Measurements from ENCODE around the gene AKAP1.

The AKAP1 gene

GRCh38 chr17:57138030-57138911, 53.2 kb downstream of the AKAP1 start:
- 82 to 84% methylated on average over 17 of the region's 17 CpGs for WGBS, 2 experiments
- Histone ChIP-seq H3K36me3 (ENCODE audit: control insufficient read depth, insufficient read depth, low read length) (no peaks in the 10 kb centered on the region), H3K4me3 (ENCODE audit: insufficient read depth, low read depth, low read length) (no peak overlapping the region), H3K4me1 (ENCODE audit: control insufficient read depth, insufficient read depth, low read length) (peaks cover 6% of the 10 kb centered on the region), H3K9me3 (ENCODE audit: control insufficient read depth, low read length) (no peaks in the 10 kb centered on the region), H3K27me3 (ENCODE audit: control insufficient read depth, insufficient read depth, low read length, poor library complexity, severe bottlenecking) (no peaks in the 10 kb centered on the region), H3K27ac (ENCODE audit: insufficient read depth, low read depth, low read length, poor library complexity, severe bottlenecking) (no peak overlapping the region)

- peaks cover 6% of the 10 kb centered on the region for H3K4me1 ChIP-seq (ENCODE audit: control insufficient read depth, insufficient read depth, low read length)
- no peak overlapping the region for H3K27ac ChIP-seq (ENCODE audit: insufficient read depth, low read depth, low read length, poor library complexity, severe bottlenecking)
- no peaks in the 10 kb centered on the region for H3K27me3 ChIP-seq (ENCODE audit: control insufficient read depth, insufficient read depth, low read length, poor library complexity, severe bottlenecking)
- no peaks in the 10 kb centered on the region for H3K9me3 ChIP-seq (ENCODE audit: control insufficient read depth, low read length)
- H3K36me3 ChIP-seq (ENCODE audit: control insufficient read depth, insufficient read depth, low read length), result no peaks in the 10 kb centered on the region
- H3K4me3 ChIP-seq (ENCODE audit: insufficient read depth, low read depth, low read length), result no peak overlapping the region
- 93% methylated on average over 6 of the region's 6 CpGs for WGBS, 2 experiments
These were observed 54.0 kb downstream of the AKAP1 start for GRCh38 chr17:57138956-57139576.

- Histone ChIP-seq H3K4me3 (ENCODE audit: insufficient read depth, low read depth, low read length) (no peak overlapping the region), H3K9me3 (ENCODE audit: control insufficient read depth, low read length) (no peaks in the 10 kb centered on the region), H3K27me3 (ENCODE audit: control insufficient read depth, insufficient read depth, low read length, poor library complexity, severe bottlenecking) (no peaks in the 10 kb centered on the region), H3K36me3 (ENCODE audit: control insufficient read depth, insufficient read depth, low read length) (no peaks in the 10 kb centered on the region), H3K27ac (ENCODE audit: insufficient read depth, low read depth, low read length, poor library complexity, severe bottlenecking) (no peak overlapping the region), H3K4me1 (ENCODE audit: control insufficient read depth, insufficient read depth, low read length) (peaks cover 9% of the 10 kb centered on the region)
- WGBS, 2 experiments, result 94 to 96% methylated on average over 7 to 8 of the region's 8 CpGs
These were observed 55.3 kb downstream of the AKAP1 start for GRCh38 chr17:57140316-57140715.

GRCh38 chr17:57142925-57143324, 57.9 kb downstream of the AKAP1 start:
- Histone ChIP-seq H3K9me3 (ENCODE audit: control insufficient read depth, low read length) (no peaks in the 10 kb centered on the region), H3K27me3 (ENCODE audit: control insufficient read depth, insufficient read depth, low read length, poor library complexity, severe bottlenecking) (no peaks in the 10 kb centered on the region), H3K27ac (ENCODE audit: insufficient read depth, low read depth, low read length, poor library complexity, severe bottlenecking) (no peak overlapping the region), H3K4me1 (ENCODE audit: control insufficient read depth, insufficient read depth, low read length) (peaks cover 4% of the 10 kb centered on the region), H3K36me3 (ENCODE audit: control insufficient read depth, insufficient read depth, low read length) (no peaks in the 10 kb centered on the region), H3K4me3 (ENCODE audit: insufficient read depth, low read depth, low read length) (no peak overlapping the region)
- 87 to 92% methylated on average over 4 of the region's 4 CpGs for WGBS, 2 experiments

GRCh38 chr17:57143361-57143760, 58.3 kb downstream of the AKAP1 start:
- H3K36me3 ChIP-seq (ENCODE audit: control insufficient read depth, insufficient read depth, low read length), result no peaks in the 10 kb centered on the region
- 93 to 94% methylated on average over 2 of the region's 2 CpGs for WGBS, 2 experiments
- no peak overlapping the region for H3K4me3 ChIP-seq (ENCODE audit: insufficient read depth, low read depth, low read length)
- H3K4me1 ChIP-seq (ENCODE audit: control insufficient read depth, insufficient read depth, low read length), result peaks cover 4% of the 10 kb centered on the region
- H3K9me3 ChIP-seq (ENCODE audit: control insufficient read depth, low read length), result no peaks in the 10 kb centered on the region
- H3K27me3 ChIP-seq (ENCODE audit: control insufficient read depth, insufficient read depth, low read length, poor library complexity, severe bottlenecking), result no peaks in the 10 kb centered on the region
- no peak overlapping the region for H3K27ac ChIP-seq (ENCODE audit: insufficient read depth, low read depth, low read length, poor library complexity, severe bottlenecking)

- Histone ChIP-seq H3K27me3 (ENCODE audit: control insufficient read depth, insufficient read depth, low read length, poor library complexity, severe bottlenecking) (no peaks in the 10 kb centered on the region), H3K4me1 (ENCODE audit: control insufficient read depth, insufficient read depth, low read length) (peaks cover 4% of the 10 kb centered on the region), H3K27ac (ENCODE audit: insufficient read depth, low read depth, low read length, poor library complexity, severe bottlenecking) (no peak overlapping the region), H3K36me3 (ENCODE audit: control insufficient read depth, insufficient read depth, low read length) (no peaks in the 10 kb centered on the region), H3K4me3 (ENCODE audit: insufficient read depth, low read depth, low read length) (no peak overlapping the region), H3K9me3 (ENCODE audit: control insufficient read depth, low read length) (no peaks in the 10 kb centered on the region)
- 91 to 95% methylated on average over 5 of the region's 5 CpGs for WGBS, 2 experiments
These were observed 58.9 kb downstream of the AKAP1 start for GRCh38 chr17:57143919-57144318.

GRCh38 chr17:57144567-57144966, 59.5 kb downstream of the AKAP1 start:
- H3K4me1 ChIP-seq (ENCODE audit: control insufficient read depth, insufficient read depth, low read length), result peaks cover 4% of the 10 kb centered on the region
- no peaks in the 10 kb centered on the region for H3K9me3 ChIP-seq (ENCODE audit: control insufficient read depth, low read length)
- H3K27ac ChIP-seq (ENCODE audit: insufficient read depth, low read depth, low read length, poor library complexity, severe bottlenecking), result no peak overlapping the region
- 64 to 69% methylated on average over 7 of the region's 7 CpGs for WGBS, 2 experiments
- H3K36me3 ChIP-seq (ENCODE audit: control insufficient read depth, insufficient read depth, low read length), result no peaks in the 10 kb centered on the region
- H3K27me3 ChIP-seq (ENCODE audit: control insufficient read depth, insufficient read depth, low read length, poor library complexity, severe bottlenecking), result no peaks in the 10 kb centered on the region
- no peak overlapping the region for H3K4me3 ChIP-seq (ENCODE audit: insufficient read depth, low read depth, low read length)

GRCh38 chr17:57145347-57145746, 60.3 kb downstream of the AKAP1 start:
- peaks cover 4% of the 10 kb centered on the region for H3K4me1 ChIP-seq (ENCODE audit: control insufficient read depth, insufficient read depth, low read length)
- no peaks in the 10 kb centered on the region for H3K27me3 ChIP-seq (ENCODE audit: control insufficient read depth, insufficient read depth, low read length, poor library complexity, severe bottlenecking)
- 84 to 95% methylated on average over 5 of the region's 5 CpGs for WGBS, 2 experiments
- H3K27ac ChIP-seq (ENCODE audit: insufficient read depth, low read depth, low read length, poor library complexity, severe bottlenecking), result no peak overlapping the region
- no peaks in the 10 kb centered on the region for H3K36me3 ChIP-seq (ENCODE audit: control insufficient read depth, insufficient read depth, low read length)
- no peak overlapping the region for H3K4me3 ChIP-seq (ENCODE audit: insufficient read depth, low read depth, low read length)
- H3K9me3 ChIP-seq (ENCODE audit: control insufficient read depth, low read length), result no peaks in the 10 kb centered on the region

GRCh38 chr17:57146273-57146672, 61.2 kb downstream of the AKAP1 start:
- H3K36me3 ChIP-seq (ENCODE audit: control insufficient read depth, insufficient read depth, low read length), result no peaks in the 10 kb centered on the region
- H3K27ac ChIP-seq (ENCODE audit: insufficient read depth, low read depth, low read length, poor library complexity, severe bottlenecking), result no peak overlapping the region
- H3K27me3 ChIP-seq (ENCODE audit: control insufficient read depth, insufficient read depth, low read length, poor library complexity, severe bottlenecking), result no peaks in the 10 kb centered on the region
- H3K4me1 ChIP-seq (ENCODE audit: control insufficient read depth, insufficient read depth, low read length), result peaks cover 4% of the 10 kb centered on the region
- no peaks in the 10 kb centered on the region for H3K9me3 ChIP-seq (ENCODE audit: control insufficient read depth, low read length)
- no peak overlapping the region for H3K4me3 ChIP-seq (ENCODE audit: insufficient read depth, low read depth, low read length)
- 89 to 91% methylated on average over 5 of the region's 5 CpGs for WGBS, 2 experiments

- Histone ChIP-seq H3K36me3 (ENCODE audit: control insufficient read depth, insufficient read depth, low read length) (no peaks in the 10 kb centered on the region), H3K9me3 (ENCODE audit: control insufficient read depth, low read length) (no peaks in the 10 kb centered on the region), H3K4me1 (ENCODE audit: control insufficient read depth, insufficient read depth, low read length) (no peaks in the 10 kb centered on the region), H3K27me3 (ENCODE audit: control insufficient read depth, insufficient read depth, low read length, poor library complexity, severe bottlenecking) (no peaks in the 10 kb centered on the region), H3K4me3 (ENCODE audit: insufficient read depth, low read depth, low read length) (no peak overlapping the region), H3K27ac (ENCODE audit: insufficient read depth, low read depth, low read length, poor library complexity, severe bottlenecking) (no peak overlapping the region)
- 93% methylated on average over 10 of the region's 10 CpGs for WGBS, 2 experiments
These were observed 66.8 kb downstream of the AKAP1 start for GRCh38 chr17:57151798-57152197.

Data from ectodermal cell (in vitro differentiated cells).